NCI-H2196 (cell line): Measurements from ENCODE around the gene ARHGAP30.
"Not testable (repeated sequence)": the region's sequence is repeated elsewhere in the genome, so short reads cannot be mapped to it uniquely, and the experiment has no call there.

Source experiments
- DNase-seq: peaks from one replicate; lab custom pipeline; 2025; ENCODE audit not compliant: unreplicated experiment; lab: John Stamatoyannopoulos, UW

ARHGAP30 gene

DNA sequence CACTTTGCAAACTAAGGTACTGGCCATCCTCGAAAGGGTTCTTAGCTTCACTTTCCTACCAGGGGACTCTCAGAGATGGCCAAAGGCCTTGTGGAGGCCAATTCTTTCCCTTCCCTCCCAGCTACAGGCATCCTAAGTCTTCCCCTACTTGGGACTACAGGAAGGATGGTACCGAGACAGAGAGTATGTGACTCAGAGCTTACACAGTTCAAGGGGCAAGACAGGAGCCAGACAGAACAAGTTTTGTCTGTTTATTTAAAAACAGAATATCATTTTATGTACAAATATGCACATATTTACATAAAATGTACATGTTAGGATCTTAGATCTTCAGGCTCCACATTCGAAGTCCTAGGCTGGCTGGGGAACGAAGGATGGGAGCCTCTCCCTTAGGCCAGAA lies 1.1 kb upstream of the ARHGAP30 start:
- DNase-seq = no peak

GRCh38 chr1:161069241-161069640 lies 450 bp downstream of the ARHGAP30 start:
- no peak for DNase-seq

- DNase-seq = no peak
Observed at GRCh38 chr1:161068306-161069234, 1.1 kb downstream of the ARHGAP30 start.

GRCh38 chr1:161066694-161067093 lies 3.0 kb downstream of the ARHGAP30 start:
- DNase-seq = no peak

DNA sequence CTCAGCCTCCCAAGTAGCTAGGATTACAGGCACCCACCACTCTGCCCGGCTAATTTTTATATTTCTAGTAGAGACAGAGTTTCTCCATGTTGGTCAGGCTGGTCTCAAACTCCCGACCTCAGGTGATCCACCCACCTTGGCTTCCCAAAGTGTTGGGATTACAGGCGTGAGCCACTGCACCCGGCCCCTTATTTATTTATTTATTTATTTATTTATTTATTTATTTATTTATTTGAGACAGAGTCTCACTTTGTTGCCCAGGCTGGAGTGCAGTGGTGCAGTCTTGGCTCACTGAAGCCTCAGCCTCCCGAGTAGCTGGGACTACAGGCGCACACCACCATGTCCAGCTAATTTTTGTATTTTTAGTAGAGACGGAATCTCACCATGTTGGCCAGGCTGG lies 4.0 kb downstream of the ARHGAP30 start:
- not testable (repeated sequence) for DNase-seq

DNA sequence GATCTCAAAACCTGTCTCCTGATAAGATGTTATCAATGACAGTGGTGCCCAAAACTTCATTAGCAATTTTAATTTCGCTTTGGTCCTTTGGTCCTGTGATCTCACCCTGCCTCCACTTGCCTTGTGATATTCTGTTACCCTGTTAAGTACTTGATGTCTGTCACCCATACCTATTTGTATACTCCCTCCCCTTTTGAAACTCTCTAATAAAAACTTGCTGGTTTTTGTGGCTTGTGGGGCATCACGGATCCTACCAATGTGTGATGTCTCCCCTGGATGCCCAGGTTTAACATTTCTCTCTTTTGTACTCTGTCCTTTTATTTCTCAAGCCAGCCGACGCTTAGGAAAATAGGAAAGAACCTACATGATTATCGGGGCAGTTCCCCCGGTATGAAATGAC lies 5.8 kb downstream of the ARHGAP30 start:
- not testable (repeated sequence) for DNase-seq

- DNase-seq = no peak
Observed at GRCh38 chr1:161061419-161061818, 8.3 kb downstream of the ARHGAP30 start.

- DNase-seq = no peak
Observed at GRCh38 chr1:161059293-161059692, 10.4 kb downstream of the ARHGAP30 start.

- no peak for DNase-seq
Observed at GRCh38 chr1:161054805-161055204, 14.9 kb downstream of the ARHGAP30 start.

- no peak for DNase-seq
Observed at GRCh38 chr1:161054232-161054631, 15.5 kb downstream of the ARHGAP30 start.

- no peak for DNase-seq
Observed at GRCh38 chr1:161052899-161053298, 16.8 kb downstream of the ARHGAP30 start.

DNA sequence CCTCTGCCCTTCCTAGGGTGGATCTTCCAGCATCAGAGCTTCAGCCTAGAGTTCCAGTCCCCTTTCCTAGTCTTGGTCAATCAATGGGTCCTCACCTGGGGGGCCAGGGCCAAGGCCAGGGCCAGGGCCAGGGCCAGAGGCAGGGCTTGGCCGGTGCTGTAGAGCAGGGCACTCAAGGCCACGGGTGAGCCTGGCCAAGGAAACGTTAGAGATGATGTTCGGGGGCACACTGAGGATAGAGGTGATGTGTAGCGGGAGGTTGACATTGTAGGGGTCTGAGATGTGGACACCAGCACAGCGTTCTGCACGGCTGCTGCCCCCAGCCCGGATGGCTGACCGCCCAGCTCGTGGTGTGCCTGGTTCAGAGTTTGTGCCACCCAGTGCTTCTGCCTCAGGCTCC lies 18.5 kb downstream of the ARHGAP30 start:
- DNase-seq = no peak

DNA sequence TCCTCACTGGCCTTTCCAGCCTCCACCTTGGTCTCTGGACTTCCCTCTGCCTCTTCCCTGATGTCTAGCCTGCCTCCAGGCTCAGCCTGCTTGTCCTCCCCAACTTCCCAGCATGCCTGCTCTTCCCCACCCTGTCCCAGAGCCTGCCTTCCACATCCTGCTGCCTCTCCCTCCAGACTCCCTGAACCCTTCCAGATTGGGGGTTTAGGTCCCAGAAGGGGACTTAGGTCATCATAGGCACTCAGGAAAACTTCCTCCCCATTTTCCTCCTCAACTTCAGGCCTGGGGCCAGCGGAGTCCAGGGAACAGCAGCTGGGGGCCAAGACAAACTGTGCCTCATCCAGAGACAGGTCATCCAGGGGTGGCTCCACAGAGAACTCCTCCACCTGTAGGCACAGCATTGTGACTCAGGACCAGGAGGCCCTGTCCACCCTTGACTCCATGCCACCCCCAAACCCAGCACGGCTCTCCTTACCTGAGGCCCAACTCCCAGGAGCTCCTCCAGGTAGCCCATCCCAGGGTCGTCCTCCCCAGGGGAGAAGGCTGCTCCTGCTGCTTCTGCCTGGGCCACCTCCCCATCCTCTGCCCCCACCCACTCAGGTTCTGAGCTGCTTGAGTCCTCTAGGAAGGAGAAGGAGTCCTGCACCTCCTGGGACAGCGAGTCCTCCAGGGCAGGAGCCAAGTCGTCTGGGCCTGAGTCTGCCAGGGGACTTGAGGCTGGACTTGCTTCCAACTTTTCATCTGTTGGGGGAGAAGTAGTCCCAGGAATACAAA lies 20.6 kb downstream of the ARHGAP30 start:
- DNase-seq = no peak

DNA sequence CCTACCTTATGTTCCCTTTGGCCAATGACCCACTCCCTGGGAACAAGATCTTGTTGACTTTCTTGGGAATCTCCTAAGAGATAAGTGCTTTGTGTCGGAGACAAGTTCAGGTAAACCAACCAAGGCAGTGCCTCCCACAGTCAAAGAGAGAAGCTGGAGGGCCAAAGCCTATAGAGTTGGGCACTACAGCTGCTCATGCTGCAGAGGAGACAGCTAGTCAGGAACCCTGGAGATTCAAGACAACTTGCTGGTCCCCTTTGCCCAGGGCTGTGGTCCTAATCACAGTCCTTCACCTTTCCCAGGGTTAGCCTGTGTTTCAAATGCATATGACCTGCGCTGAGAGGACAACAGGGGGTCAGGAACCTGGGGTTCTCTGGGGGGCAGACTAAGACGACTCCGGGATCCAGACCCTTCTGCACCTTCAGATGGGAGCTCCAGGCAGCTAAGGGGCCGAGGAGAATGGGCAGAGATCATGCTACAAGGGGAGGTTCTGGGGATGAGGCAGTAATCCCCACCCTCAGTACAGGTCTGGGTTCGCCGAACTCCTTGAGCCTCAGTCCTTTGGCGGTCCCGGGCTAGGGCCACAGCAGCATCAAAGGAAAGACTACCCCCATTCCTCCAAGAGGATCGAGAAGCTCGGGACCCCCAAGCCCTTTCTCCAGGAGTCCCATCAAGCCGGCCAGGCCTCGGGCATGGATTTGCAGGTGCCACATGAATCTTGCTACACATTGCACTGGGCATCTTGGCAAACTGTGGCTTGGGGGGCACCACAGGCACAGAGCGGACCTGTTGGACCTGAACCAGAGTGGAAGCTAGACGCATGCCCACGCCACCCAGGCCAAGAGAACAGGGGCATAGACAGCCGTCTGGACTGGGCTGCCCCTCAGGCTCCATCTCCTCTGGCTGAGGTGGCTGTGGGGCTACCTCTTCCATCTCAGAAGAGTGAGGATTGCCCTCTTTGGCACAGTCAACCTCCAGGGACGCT lies 22.0 kb downstream of the ARHGAP30 start:
- DNase-seq = no peak

DNA sequence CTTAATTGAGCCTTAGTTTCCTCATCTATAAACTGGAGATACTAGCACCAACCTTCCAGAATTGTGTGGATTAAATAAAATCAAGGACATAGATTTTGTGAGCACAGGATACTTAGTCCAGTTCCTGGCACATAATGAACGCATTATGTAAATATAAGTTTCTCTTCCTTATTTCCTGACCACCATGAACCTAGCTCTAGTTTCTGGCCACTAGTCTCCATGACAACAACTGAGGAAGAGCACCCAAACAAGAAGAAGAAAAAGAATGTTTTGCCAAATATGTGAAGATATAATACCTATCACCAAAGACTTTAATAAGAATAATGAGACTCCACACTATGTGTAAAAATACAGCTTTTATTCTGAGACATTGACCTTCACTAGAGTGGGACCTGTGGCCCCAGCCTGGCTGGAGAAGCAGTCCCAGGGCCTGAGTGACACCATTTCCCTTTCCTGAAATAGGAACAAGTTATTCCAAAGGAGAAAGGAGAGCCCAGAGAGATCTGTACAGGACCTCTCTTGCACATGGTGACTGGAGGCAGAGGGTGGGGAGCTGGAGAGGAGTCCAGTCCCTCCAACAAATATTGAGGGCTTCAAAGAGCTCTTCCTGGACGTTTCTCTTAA lies 23.0 kb downstream of the ARHGAP30 start:
- DNase-seq = no peak

- peak; percentile 91 for DNase-seq
Observed at GRCh38 chr1:161045736-161046604, 23.7 kb downstream of the ARHGAP30 start, which contains the start of gene USF1. USF1 (minus strand) TSS chr1:161045977; CDS start chr1:161043275, 2,702 bp downstream.

DNA sequence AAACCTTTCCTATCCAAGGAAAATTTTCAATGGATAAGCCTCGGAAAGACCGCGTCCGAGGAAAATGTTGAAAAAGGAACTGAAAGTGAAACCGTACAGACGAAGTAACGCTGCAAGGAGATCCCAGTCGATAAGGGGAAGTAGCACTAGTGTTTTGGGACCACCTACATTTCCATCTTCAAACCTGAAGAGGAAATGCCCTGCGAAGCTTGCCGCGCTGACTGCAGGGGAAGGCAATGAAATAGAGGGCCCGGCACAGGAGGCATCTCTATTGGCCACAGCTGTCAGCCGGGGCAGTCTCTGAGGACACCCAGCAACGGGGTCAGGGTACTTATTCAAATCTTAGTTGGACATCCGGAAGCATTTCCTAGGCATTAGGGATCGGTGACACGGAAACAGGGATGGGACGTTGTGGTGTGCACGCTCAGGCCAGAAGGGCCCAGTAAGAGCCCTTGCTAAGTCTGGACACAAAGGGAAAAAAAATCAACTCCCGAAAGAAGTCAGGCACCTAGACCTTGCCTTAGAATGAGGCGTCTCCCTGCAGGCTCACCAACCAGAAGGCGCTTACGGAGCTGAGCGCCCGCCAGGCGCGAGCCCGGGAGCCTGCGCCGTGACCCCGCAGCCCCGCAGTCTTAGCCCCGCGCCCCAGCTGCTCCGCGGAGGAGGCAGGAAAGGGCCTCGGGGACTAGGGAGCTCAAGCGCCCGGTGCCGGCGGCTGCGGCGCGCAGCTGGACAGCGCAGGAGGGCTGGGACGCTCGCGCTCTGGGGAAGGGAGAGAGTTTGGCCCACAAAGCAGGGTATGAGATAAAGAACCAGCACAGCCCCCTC lies 24.6 kb downstream of the ARHGAP30 start:
- peak; percentile 16 for DNase-seq

- DNase-seq = no peak
Observed at GRCh38 chr1:161044535-161044907, 25.2 kb downstream of the ARHGAP30 start.

DNA sequence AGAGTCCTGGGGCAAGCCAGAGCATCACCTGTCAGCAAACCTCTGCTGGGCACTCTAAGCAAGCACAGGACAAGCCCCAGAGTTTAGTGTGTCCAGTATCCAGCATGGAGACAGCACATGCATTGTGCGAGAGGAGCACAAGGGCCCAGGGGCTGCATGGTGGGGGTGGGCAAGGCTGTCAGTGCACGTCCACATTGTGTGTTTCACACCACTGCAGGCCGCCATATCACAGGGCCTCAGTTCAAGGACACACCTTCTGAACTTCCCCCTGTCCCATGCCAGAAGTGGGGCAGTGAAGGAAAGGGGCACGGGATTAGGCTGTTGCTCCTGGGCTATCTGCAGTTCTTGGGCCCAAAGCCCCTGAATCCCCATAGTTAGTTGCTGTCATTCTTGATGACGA lies 30.1 kb downstream of the ARHGAP30 start:
- no peak for DNase-seq
